PC-9 (cell line): ENCODE measurements around the gene ECI1. TPM values are rescaled to one million over a fixed set of nuclear protein-coding genes. Genes with fewer than 3 reads are reported as not detected.

ENCODE experiments used
- BruUV-seq: library from RNA; stranded (reverse); fragments of 400-500 nt; replicated peaks from 2 replicates; lab custom pipeline; 2021; lab: Mats Ljungman, UMichigan
- CTCF ChIA-PET: fragments of 300-600 bp; sonication (Branson Sonifier 250); formaldehyde crosslinking; loops from one replicate; lab custom pipeline; 2022; ENCODE audit warnings: antibody characterized with exemption; lab: Charles Lee
- POLR2A ChIA-PET: fragments of 300-600 bp; sonication (Branson Sonifier 250); formaldehyde crosslinking; loops from one replicate; lab custom pipeline; 2022; ENCODE audit warnings: antibody characterized with exemption; ENCODE audit not compliant: unreplicated experiment; lab: Charles Lee
- DNase-seq, 2 experiments: peaks; one replicate each; pipeline versions ENCODE4 v3.0.0 to v3.0.0-alpha.2; 2015 to 2022; ENCODE audit warnings: mixed read lengths in 1 of 2
- H2AFZ ChIP-seq: fragments of 200-600 bp; sonication (generic); 2 replicates; pipeline ENCODE4 v1.8.1; 2017; ENCODE audit warnings: antibody characterized with exemption
- H3F3A ChIP-seq: fragments of 200-600 bp; sonication (generic); 2 replicates; pipeline ENCODE4 v1.8.1; 2017; ENCODE audit warnings: antibody characterized with exemption, mild to moderate bottlenecking, low read depth; ENCODE audit not compliant: insufficient read depth
- H3K27ac ChIP-seq: fragments of 200-600 bp; sonication (generic); 2 replicates; pipeline ENCODE4 v1.6.1; 2016; ENCODE audit warnings: mixed run types
- H3K27me3 ChIP-seq: fragments of 200-600 bp; sonication (generic); 2 replicates; pipeline ENCODE4 v1.6.1; 2016; ENCODE audit warnings: low read depth, mixed run types; ENCODE audit not compliant: insufficient read depth
- H3K36me3 ChIP-seq: fragments of 200-600 bp; sonication (generic); 2 replicates; pipeline ENCODE4 v1.6.1; 2016; ENCODE audit warnings: low read depth, mixed run types
- H3K4me1 ChIP-seq: fragments of 200-600 bp; sonication (generic); replicated peaks from 2 replicates; pipeline ENCODE4 v1.6.1; 2016; ENCODE audit warnings: mixed run types; ENCODE audit not compliant: insufficient read depth
- H3K4me2 ChIP-seq: fragments of 200-600 bp; sonication (generic); 2 replicates; pipeline ENCODE4 v1.6.1; 2017; ENCODE audit warnings: mixed run types
- H3K4me3 ChIP-seq: fragments of 200-600 bp; sonication (generic); 2 replicates; pipeline ENCODE4 v1.6.1; 2016; ENCODE audit warnings: mixed run types
- H3K79me2 ChIP-seq: fragments of 200-600 bp; sonication (generic); 2 replicates; pipeline ENCODE4 v1.6.1; 2017; ENCODE audit warnings: low read depth, mixed run types
- H3K9me2 ChIP-seq: fragments of 200-600 bp; sonication (generic); 2 replicates; pipeline ENCODE4 v1.8.1; 2017; ENCODE audit warnings: mild to moderate bottlenecking; ENCODE audit not compliant: insufficient read depth
- H3K9me3 ChIP-seq: fragments of 200-600 bp; sonication (generic); 2 replicates; pipeline ENCODE4 v1.8.1; 2016; ENCODE audit warnings: low read depth; ENCODE audit not compliant: insufficient read depth
- H4K20me1 ChIP-seq: fragments of 200-600 bp; sonication (generic); 2 replicates; pipeline ENCODE4 v1.8.1; 2017; ENCODE audit not compliant: insufficient read depth
- EZH2 ChIP-seq: fragments of 200-600 bp; sonication (generic); IDR thresholded peaks from 2 replicates; pipeline ENCODE4 v1.8.0; 2017; ENCODE audit warnings: antibody characterized with exemption, low read depth
- intact Hi-C: fragments of 100-400 bp; cut with micrococcal nuclease; formaldehyde crosslinking; loops from one replicate; pipeline ENCODE4 v1.10.0; 2022; ENCODE audit not compliant: unreplicated experiment
- total RNA-seq: library from RNA; stranded (reverse); gene quantifications from 2 replicates; pipeline ENCODE4 v1.2.3, GENCODE V29; 2021
- TF ChIP-seq, protein P1 (sequence below): fragments of 200-600 bp; sonication (generic); conservative IDR thresholded peaks from 2 replicates; pipeline ENCODE4 v1.6.1; 2017; ENCODE audit warnings: mixed run types, antibody characterized with exemption, mild to moderate bottlenecking, moderate library complexity

The ECI1 gene
- total RNA-seq, 1 experiment from 2014 or later: 131 TPM

DNA sequence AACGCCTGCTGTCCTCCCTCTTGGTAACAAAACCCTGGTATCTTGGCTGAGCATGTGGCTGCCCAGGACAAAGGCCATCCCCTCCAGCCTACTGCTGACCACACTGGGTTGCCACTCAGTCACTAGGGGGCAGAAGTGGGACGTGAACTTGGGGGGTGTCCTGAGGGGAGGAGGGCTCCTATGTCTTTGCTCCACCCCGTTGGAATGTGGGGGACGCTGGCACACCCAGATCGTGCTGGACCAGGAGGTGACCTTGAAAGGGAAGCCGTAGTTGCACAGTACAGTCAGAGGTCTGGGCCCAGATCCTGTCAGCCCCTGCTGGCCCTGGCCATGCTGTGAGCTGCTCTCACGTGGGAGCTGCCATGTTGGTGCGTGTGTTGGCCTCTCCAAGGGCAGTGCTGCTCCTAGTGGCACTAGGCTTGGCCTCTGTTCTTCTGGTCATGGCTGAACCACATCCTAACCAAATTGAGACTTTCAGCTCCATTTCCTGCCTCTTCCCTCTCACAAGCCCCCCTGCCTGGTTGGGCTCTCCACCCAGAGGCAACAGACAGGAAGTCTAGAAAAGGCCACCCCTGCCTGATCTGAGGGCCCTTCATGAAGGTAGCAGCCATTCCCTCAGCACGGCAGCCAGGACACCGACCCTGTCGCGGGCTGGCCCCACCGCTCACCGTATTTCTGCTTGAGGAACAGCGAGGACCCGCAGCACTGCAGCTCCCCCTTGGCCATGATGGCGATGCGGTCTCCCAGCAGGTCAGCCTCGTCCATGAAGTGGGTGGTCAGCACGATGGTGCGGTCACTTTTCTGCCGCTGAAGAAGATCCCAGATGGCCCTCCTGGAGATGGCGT is 45.5 kb upstream of the ECI1 start:
- Histone ChIP-seq H3K9me3 (no peaks in the 10 kb centered on the region), H3K4me2 (no peak overlapping the region), H3K27ac (no peak overlapping the region), H3F3A (no peaks in the 10 kb centered on the region; the same call in 1 of the 2 replicates), H4K20me1 (no peaks in the 10 kb centered on the region), H3K9me2 (no peaks in the 10 kb centered on the region), H3K4me3 (no peak overlapping the region), H2AFZ (no peak overlapping the region), H3K36me3 (no peaks in the 10 kb centered on the region), H3K4me1 (no peaks in the 10 kb centered on the region), H3K79me2 (no peaks in the 10 kb centered on the region), H3K27me3 (peaks cover 6% of the 10 kb centered on the region; the same call in 1 of the 2 replicates)
- intact Hi-C loops: no loop called here
- DNase-seq: peak in 1 of 2 experiments; percentile 62
- ChIA-PET POLR2A (interaction anchor here (0.7 kb wide), 1 partner anchor 16 kb away, joined by 5 read pairs; no protein-coding TSS in a partner anchor), CTCF (interaction anchor here (0.6 to 0.7 kb wide), 2 partner anchors 41 to 66 kb away, joined by 3 to 5 read pairs; no protein-coding TSS in a partner anchor)
- BruUV-seq: no TSS peak
- no peak for TF ChIP-seq EZH2
- TF ChIP-seq, protein P1, sequence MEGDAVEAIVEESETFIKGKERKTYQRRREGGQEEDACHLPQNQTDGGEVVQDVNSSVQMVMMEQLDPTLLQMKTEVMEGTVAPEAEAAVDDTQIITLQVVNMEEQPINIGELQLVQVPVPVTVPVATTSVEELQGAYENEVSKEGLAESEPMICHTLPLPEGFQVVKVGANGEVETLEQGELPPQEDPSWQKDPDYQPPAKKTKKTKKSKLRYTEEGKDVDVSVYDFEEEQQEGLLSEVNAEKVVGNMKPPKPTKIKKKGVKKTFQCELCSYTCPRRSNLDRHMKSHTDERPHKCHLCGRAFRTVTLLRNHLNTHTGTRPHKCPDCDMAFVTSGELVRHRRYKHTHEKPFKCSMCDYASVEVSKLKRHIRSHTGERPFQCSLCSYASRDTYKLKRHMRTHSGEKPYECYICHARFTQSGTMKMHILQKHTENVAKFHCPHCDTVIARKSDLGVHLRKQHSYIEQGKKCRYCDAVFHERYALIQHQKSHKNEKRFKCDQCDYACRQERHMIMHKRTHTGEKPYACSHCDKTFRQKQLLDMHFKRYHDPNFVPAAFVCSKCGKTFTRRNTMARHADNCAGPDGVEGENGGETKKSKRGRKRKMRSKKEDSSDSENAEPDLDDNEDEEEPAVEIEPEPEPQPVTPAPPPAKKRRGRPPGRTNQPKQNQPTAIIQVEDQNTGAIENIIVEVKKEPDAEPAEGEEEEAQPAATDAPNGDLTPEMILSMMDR: peak; percentile 57

DNA sequence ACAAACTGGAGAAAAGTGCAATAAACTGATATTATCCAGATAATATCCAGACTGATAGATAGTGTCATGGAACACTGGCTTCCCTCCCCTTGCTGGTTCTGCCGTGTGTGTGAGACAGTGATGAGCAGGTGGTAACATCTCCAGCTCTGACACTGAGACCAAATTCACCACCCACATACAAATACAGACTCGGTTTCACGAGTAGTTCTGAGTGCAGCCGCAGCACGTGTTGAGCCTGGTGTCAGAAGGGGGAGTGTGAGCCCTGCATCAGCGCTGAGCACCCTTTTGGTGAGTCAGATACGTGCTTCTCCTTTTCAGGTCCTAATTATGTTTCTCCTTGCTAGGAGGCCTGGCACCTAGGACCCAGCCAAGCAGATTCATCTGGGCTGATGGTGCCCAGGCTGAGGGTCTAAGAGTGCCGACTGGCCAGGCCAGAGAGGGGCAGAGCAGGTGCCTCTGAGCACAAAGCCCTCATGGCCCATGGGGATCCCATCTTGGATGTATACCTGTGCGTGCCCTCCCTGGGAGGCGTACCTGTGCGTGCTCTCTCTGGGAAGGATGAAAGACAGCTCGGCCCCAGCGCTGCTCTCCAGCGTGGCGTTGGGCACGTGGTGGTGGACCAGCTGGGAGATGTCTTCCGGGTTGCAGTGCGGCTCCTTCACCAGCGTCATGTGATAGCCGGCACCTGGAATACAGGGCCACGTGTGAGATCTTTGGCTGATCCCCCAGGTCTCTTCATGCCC is 43.8 kb upstream of the ECI1 start:
- CTCF ChIA-PET: no interaction called here
- POLR2A ChIA-PET: no interaction called here

DNA sequence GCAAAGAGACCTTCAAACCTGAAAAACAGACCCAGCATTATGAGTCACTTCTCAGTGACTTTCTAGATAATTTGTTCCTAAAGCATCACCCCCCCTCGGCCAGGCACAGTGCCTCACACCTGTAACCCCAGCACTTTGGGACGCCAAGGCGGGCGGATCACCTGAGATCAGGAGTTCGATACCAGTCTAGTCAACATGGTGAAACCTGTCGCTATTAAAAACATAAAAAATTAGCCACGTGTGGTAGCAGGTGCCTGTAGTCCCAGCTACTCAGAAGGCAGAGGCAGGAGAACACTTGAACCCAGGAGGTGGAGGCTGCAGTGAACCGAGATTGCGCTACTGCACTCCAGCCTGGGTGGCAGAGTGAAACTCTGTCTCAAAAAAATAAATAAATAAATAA is 40.8 kb upstream of the ECI1 start:
- BruUV-seq: no TSS peak

More for the DNA sequence above, 43.8 kb upstream of the ECI1 start:
- Histone ChIP-seq H3K4me1 (no peaks in the 10 kb centered on the region), H2AFZ (no peak overlapping the region), H4K20me1 (no peaks in the 10 kb centered on the region), H3K79me2 (no peaks in the 10 kb centered on the region), H3K36me3 (no peaks in the 10 kb centered on the region), H3K27me3 (peaks cover 5% of the 10 kb centered on the region; the same call in 1 of the 2 replicates), H3K4me2 (no peak overlapping the region), H3K4me3 (no peak overlapping the region), H3K9me2 (no peaks in the 10 kb centered on the region), H3F3A (no peaks in the 10 kb centered on the region; the same call in 1 of the 2 replicates), H3K27ac (no peak overlapping the region), H3K9me3 (no peaks in the 10 kb centered on the region)
- no peak for DNase-seq
- BruUV-seq: no TSS peak
- no peak for TF ChIP-seq EZH2
- TF ChIP-seq, protein P1: no peak
- intact Hi-C loops: no loop called here

More for the DNA sequence above, 40.8 kb upstream of the ECI1 start:
- Histone ChIP-seq H2AFZ (no peak overlapping the region), H3K36me3 (no peaks in the 10 kb centered on the region), H3K9me2 (no peaks in the 10 kb centered on the region), H3K79me2 (no peaks in the 10 kb centered on the region), H3K4me3 (no peak overlapping the region), H3K27me3 (0 out of 2 replicates have a peak, but pooled peaks cover under 1% of the 10 kb centered on the region), H3F3A (no peaks in the 10 kb centered on the region), H4K20me1 (no peaks in the 10 kb centered on the region), H3K9me3 (no peaks in the 10 kb centered on the region), H3K4me2 (no peak overlapping the region), H3K27ac (no peak overlapping the region), H3K4me1 (no peaks in the 10 kb centered on the region)
- DNase-seq: no peak
- intact Hi-C loops: no loop called here
- ChIA-PET POLR2A (no interaction called here), CTCF (no interaction called here)
- TF ChIP-seq, protein P1: no peak
- no peak for TF ChIP-seq EZH2
